GM23248 (cell line): ENCODE measurements around the gene BRD8. TPM values are rescaled to one million over a fixed set of nuclear protein-coding genes. Genes with fewer than 3 reads are reported as not detected.
A peak's percentile ranks its signal among the peaks of the same experiment; 100 is the strongest.

Experiments used
- DNase-seq: peaks from one replicate; pipeline ENCODE4 v3.0.0-alpha.2; 2015
- H2AFZ ChIP-seq: fragments of 200-600 bp; sonication (generic); 2 replicates; pipeline ENCODE4 v1.6.1; 2016; ENCODE audit warnings: antibody characterized with exemption
- H3F3A ChIP-seq: fragments of 200-600 bp; sonication (generic); 2 replicates; pipeline ENCODE4 v1.6.1; 2016; ENCODE audit warnings: mild to moderate bottlenecking, antibody characterized with exemption, mixed run types; ENCODE audit not compliant: insufficient read depth
- H3K27ac ChIP-seq: fragments of 200-600 bp; sonication (generic); 2 replicates; pipeline ENCODE4 v1.5.1; 2016; ENCODE audit warnings: mild to moderate bottlenecking
- H3K27me3 ChIP-seq: fragments of 200-600 bp; sonication (generic); replicated peaks from 2 replicates; pipeline ENCODE4 v1.6.1; 2016; ENCODE audit warnings: mild to moderate bottlenecking; ENCODE audit not compliant: insufficient read depth
- H3K36me3 ChIP-seq: fragments of 200-600 bp; sonication (generic); 2 replicates; pipeline ENCODE4 v1.6.1; 2016; ENCODE audit warnings: low read depth, mild to moderate bottlenecking
- H3K4me1 ChIP-seq: fragments of 200-600 bp; sonication (generic); 2 replicates; pipeline ENCODE4 v1.6.1; 2016; ENCODE audit warnings: mild to moderate bottlenecking; ENCODE audit not compliant: insufficient read depth
- H3K4me2 ChIP-seq: fragments of 200-600 bp; sonication (generic); one replicate; pipeline ENCODE4 v1.6.1; 2016; ENCODE audit warnings: mild to moderate bottlenecking; ENCODE audit not compliant: unreplicated experiment
- H3K4me3 ChIP-seq: fragments of 200-600 bp; sonication (generic); 2 replicates; pipeline ENCODE4 v1.5.1; 2016; ENCODE audit warnings: mild to moderate bottlenecking
- H3K79me2 ChIP-seq: fragments of 200-600 bp; sonication (generic); 2 replicates; pipeline ENCODE4 v1.6.1; 2016; ENCODE audit warnings: mild to moderate bottlenecking; ENCODE audit not compliant: insufficient read depth
- H3K9ac ChIP-seq: fragments of 200-600 bp; sonication (generic); 2 replicates; pipeline ENCODE4 v1.6.1; 2016; ENCODE audit warnings: mild to moderate bottlenecking
- H3K9me2 ChIP-seq: fragments of 200-600 bp; sonication (generic); 2 replicates; pipeline ENCODE4 v1.6.1; 2016; ENCODE audit warnings: mixed run types, mild to moderate bottlenecking, moderate library complexity; ENCODE audit not compliant: insufficient read depth
- H3K9me3 ChIP-seq: fragments of 200-600 bp; sonication (generic); one replicate; pipeline ENCODE4 v1.6.1; 2017; ENCODE audit warnings: low read depth
- H4K20me1 ChIP-seq: fragments of 200-600 bp; sonication (generic); 2 replicates; pipeline ENCODE4 v1.6.0; 2016; ENCODE audit not compliant: insufficient read depth
- EZH2 ChIP-seq: fragments of 200-600 bp; sonication (generic); IDR thresholded peaks from 2 replicates; pipeline ENCODE4 v1.6.1; 2018; ENCODE audit warnings: antibody characterized with exemption, mild to moderate bottlenecking; ENCODE audit not compliant: insufficient read depth, poor library complexity, severe bottlenecking
- EZH2phosphoT487 ChIP-seq: fragments of 200-600 bp; sonication (generic); IDR thresholded peaks from 2 replicates; pipeline ENCODE4 v1.6.1; 2018; ENCODE audit warnings: antibody characterized with exemption, moderate library complexity, mild to moderate bottlenecking, low read depth; ENCODE audit not compliant: insufficient read depth
- WGBS, 2 experiments: methylation state at CpG; one replicate each; pipeline ENCODE4 v1.1.6; 2015 to 2017; ENCODE audit warnings: low lambda C conversion rate in 2 of 2, low coverage in 1 of 2; ENCODE audit errors: missing lambda C conversion rate in 2 of 2; 5-methylcytosine and 5-hydroxymethylcytosine counted together
- in situ Hi-C: fragments of 300-500 bp; cut with MboI; formaldehyde crosslinking; loops from 2 replicates; pipeline ENCODE4 v1.15.0; 2020
- polyA plus RNA-seq: library from polyadenylated mRNA; unstranded; fragments of >200 nt; fragmentation: Nextera tagmentation; extraction: Ambion mirVana; gene quantifications from 2 replicates; pipeline ENCODE4 v1.2.1, GENCODE V29; 2016
- total RNA-seq: library from RNA; depleted of rRNA; stranded (reverse); fragments of >200 nt; shearing (Covaris generic); gene quantifications from 2 replicates; pipeline ENCODE4 v1.2.3, GENCODE V29; 2014

Gene BRD8
- total and polyA plus RNA-seq, 2 experiments from 2014 or later: 49.5 to 64.7 TPM

GRCh38 chr5:138180183-138180782 lies 1.9 kb upstream of the BRD8 start:
- peak overlapping the region; percentile 96; the same call in 1 of the 2 replicates for H2AFZ ChIP-seq
- peak; percentile 71 for DNase-seq
- H4K20me1 ChIP-seq: no peaks in the 10 kb centered on the region
- H3F3A ChIP-seq: no peaks in the 10 kb centered on the region
- H3K9me3 ChIP-seq: no peaks in the 10 kb centered on the region
- WGBS, 2 experiments: 77 to 80% methylated on average over 5 of the region's 5 CpGs
- TF ChIP-seq EZH2phosphoT487 (no peak), EZH2 (no peak)
- peaks cover 18% of the 10 kb centered on the region for H3K4me1 ChIP-seq
- H3K36me3 ChIP-seq: peaks cover 12% of the 10 kb centered on the region
- H3K79me2 ChIP-seq: peaks cover 58% of the 10 kb centered on the region
- peak overlapping the region; percentile 95 for H3K4me2 ChIP-seq
- H3K27me3 ChIP-seq: no peaks in the 10 kb centered on the region
- H3K4me3 ChIP-seq: peak overlapping the region; percentile 98
- H3K9me2 ChIP-seq: no peaks in the 10 kb centered on the region
- H3K27ac ChIP-seq: no peak overlapping the region
- in situ Hi-C loops: no loop called here
- H3K9ac ChIP-seq: peak overlapping the region; percentile 94

DNA sequence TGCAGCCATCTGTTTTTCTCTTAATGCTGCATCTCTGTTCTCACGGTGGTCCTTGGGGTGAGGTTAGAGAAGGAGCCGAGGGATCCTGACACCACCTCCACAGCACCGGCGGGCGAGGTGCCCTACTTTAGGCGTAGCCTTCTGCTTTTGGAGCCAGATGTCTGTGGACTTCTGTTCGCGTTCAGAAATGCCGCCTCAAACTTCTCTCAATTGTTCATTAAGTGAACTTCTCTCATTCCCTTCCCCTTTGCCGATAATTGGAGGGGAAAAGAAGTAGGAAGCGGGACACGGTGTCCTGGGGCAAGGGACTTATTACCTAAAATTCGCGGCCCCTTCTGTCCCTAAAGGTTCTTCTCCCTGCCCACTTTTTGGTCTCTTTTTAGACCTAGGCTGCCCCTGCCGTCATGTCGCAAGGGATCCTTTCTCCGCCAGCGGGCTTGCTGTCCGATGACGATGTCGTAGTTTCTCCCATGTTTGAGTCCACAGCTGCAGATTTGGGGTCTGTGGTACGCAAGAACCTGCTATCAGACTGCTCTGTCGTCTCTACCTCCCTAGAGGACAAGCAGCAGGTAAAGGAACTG lies 937 bp upstream of the BRD8 start:
- DNase-seq: peak; percentile 55
- Histone ChIP-seq H3K9me3 (no peaks in the 10 kb centered on the region), H3K27me3 (no peaks in the 10 kb centered on the region), H3K4me1 (peaks cover 18% of the 10 kb centered on the region), H3K36me3 (peaks cover 19% of the 10 kb centered on the region), H3K27ac (no peak overlapping the region; the same call in 1 of the 2 replicates), H3K4me2 (peak overlapping the region; percentile 95), H4K20me1 (no peaks in the 10 kb centered on the region), H3F3A (no peaks in the 10 kb centered on the region), H3K9me2 (no peaks in the 10 kb centered on the region), H3K79me2 (peaks cover 67% of the 10 kb centered on the region), H2AFZ (peak overlapping the region; percentile 96), H3K4me3 (peak overlapping the region; percentile 98), H3K9ac (peak overlapping the region; percentile 94)
- in situ Hi-C loops: no loop called here
- no peak for TF ChIP-seq EZH2phosphoT487
- TF ChIP-seq EZH2: no peak
- 0 to 2% methylated on average over 23 of the region's 23 CpGs for WGBS, 2 experiments

DNA sequence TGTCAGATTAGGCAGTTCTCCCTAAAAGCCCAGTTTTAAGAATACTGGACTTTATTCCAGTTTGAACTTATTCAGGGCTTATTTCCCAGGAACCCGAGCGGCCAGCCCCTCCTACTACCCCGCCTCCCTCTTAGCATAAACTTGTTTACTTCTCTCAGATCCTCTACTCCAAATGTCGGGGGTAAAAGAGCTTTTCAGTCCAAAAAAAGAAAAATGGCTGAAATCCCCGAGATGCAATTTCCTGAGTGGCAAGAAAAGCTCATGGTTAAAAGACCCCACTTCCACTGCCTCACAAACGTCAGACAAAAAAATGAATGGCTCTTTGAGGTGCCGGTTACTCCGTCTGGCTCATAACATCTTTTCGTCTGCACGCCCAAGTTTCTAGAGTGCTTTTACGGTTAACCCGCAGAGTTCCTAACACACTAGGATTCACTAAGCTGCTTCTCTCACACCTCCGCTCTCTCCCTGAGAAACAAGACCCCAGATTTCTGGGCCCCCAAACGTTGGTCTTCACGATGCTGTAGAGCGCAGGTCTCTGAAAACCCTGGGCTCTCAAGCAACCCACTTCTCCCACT lies 402 bp downstream of the BRD8 start:
- H4K20me1 ChIP-seq: no peaks in the 10 kb centered on the region
- WGBS, 2 experiments: 0% methylated on average over 16 of the region's 16 CpGs
- H3K9me3 ChIP-seq: no peaks in the 10 kb centered on the region
- H3K9ac ChIP-seq: peak overlapping the region; percentile 94
- DNase-seq: peak; percentile 68
- peak overlapping the region; percentile 71 for H3K27ac ChIP-seq
- H3K79me2 ChIP-seq: peaks cover 81% of the 10 kb centered on the region
- peak overlapping the region; percentile 96 for H2AFZ ChIP-seq
- peaks cover 18% of the 10 kb centered on the region for H3K4me1 ChIP-seq
- in situ Hi-C loops: no loop called here
- no peaks in the 10 kb centered on the region for H3K9me2 ChIP-seq
- H3K4me2 ChIP-seq: peak overlapping the region; percentile 95
- no peaks in the 10 kb centered on the region for H3K27me3 ChIP-seq
- H3K4me3 ChIP-seq: peak overlapping the region; percentile 98
- no peaks in the 10 kb centered on the region for H3F3A ChIP-seq
- peaks cover 31% of the 10 kb centered on the region for H3K36me3 ChIP-seq
- no peak for TF ChIP-seq EZH2phosphoT487
- TF ChIP-seq EZH2: no peak

GRCh38 chr5:138170299-138170698 lies 8.1 kb downstream of the BRD8 start:
- peaks cover 80% of the 10 kb centered on the region for H3K36me3 ChIP-seq
- DNase-seq: no peak
- no peaks in the 10 kb centered on the region for H3K9me2 ChIP-seq
- H3F3A ChIP-seq: no peaks in the 10 kb centered on the region
- H3K4me1 ChIP-seq: no peaks in the 10 kb centered on the region
- H3K9me3 ChIP-seq: no peaks in the 10 kb centered on the region
- H3K4me2 ChIP-seq: no peak overlapping the region
- no peaks in the 10 kb centered on the region; the same call in 1 of the 2 replicates for H4K20me1 ChIP-seq
- H3K27me3 ChIP-seq: no peaks in the 10 kb centered on the region
- no peak overlapping the region for H3K4me3 ChIP-seq
- TF ChIP-seq EZH2: no peak
- no peak for TF ChIP-seq EZH2phosphoT487
- no peak overlapping the region for H2AFZ ChIP-seq
- no peak overlapping the region for H3K27ac ChIP-seq
- in situ Hi-C loops: no loop called here
- H3K79me2 ChIP-seq: peaks cover 38% of the 10 kb centered on the region
- no peak overlapping the region for H3K9ac ChIP-seq
